Activated CD4-positive, alpha-beta T cell treated with anti-CD3 and anti-CD28 coated beads, Interleukin-2, amount 10 ng/mL, durations not matched to agents 7 days and 5 days (primary cell): ENCODE data around the gene KISS1R. TPM values are rescaled to one million over a fixed set of nuclear protein-coding genes. Genes with fewer than 3 reads are reported as not detected.
A peak's percentile ranks its signal among the peaks of the same experiment; 100 is the strongest.

Experiments used
- CTCF ChIA-PET: fragments of 350-600 bp; sonication (Branson Sonifier 250); formaldehyde crosslinking; loops from one replicate; lab custom pipeline; 2021; ENCODE audit warnings: antibody characterized with exemption; lab: Charles Lee
- POLR2A ChIA-PET: fragments of 350-600 bp; sonication (Branson Sonifier 250); formaldehyde crosslinking; loops from one replicate; lab custom pipeline; 2021; ENCODE audit warnings: antibody characterized with exemption; lab: Charles Lee
- DNase-seq: peaks from one replicate; pipeline ENCODE4 v3.0.0-alpha.2; 2020
- H3K27ac Mint-ChIP-seq: one replicate; pipeline ENCODE4 v1.8.0; 2021; ENCODE audit warnings: mild to moderate bottlenecking, moderate library complexity, mixed read lengths
- H3K27me3 Mint-ChIP-seq: one replicate; pipeline ENCODE4 v1.8.0; 2021; ENCODE audit warnings: mixed read lengths
- H3K36me3 Mint-ChIP-seq: one replicate; pipeline ENCODE4 v1.8.0; 2021; ENCODE audit warnings: low read depth, mixed read lengths
- H3K4me1 Mint-ChIP-seq: one replicate; pipeline ENCODE4 v1.8.0; 2021; ENCODE audit warnings: mixed read lengths
- H3K4me3 Mint-ChIP-seq: one replicate; pipeline ENCODE4 v1.8.0; 2021; ENCODE audit warnings: mild to moderate bottlenecking, moderate library complexity, mixed read lengths
- H3K9me3 Mint-ChIP-seq: one replicate; pipeline ENCODE4 v1.8.0; 2021; ENCODE audit warnings: mixed read lengths
- total RNA-seq, 2 experiments: library from RNA; stranded (reverse); gene quantifications; one replicate each; pipeline ENCODE4 v1.2.3, GENCODE V29; 2021

Gene KISS1R
- total RNA-seq, 2 experiments from 2014 or later: 0.72 to 1.1 TPM

- peaks cover 60% of the 10 kb centered on the region for H3K4me1 Mint-ChIP-seq
- H3K27ac Mint-ChIP-seq: peak overlapping the region; percentile 99
- no peak overlapping the region for H3K4me3 Mint-ChIP-seq
Observed at GRCh38 chr19:907183-907853, 9.8 kb upstream of the KISS1R start.

GRCh38 chr19:911197-912033, 5.7 kb upstream of the KISS1R start:
- Mint-ChIP-seq H3K36me3 (peaks cover 14% of the 10 kb centered on the region), H3K4me3 (peak overlapping the region; percentile 66), H3K4me1 (peaks cover 52% of the 10 kb centered on the region), H3K27me3 (no peaks in the 10 kb centered on the region), H3K27ac (peak overlapping the region; percentile 99), H3K9me3 (no peaks in the 10 kb centered on the region)
- DNase-seq: no peak
- POLR2A ChIA-PET: no interaction called here
- CTCF ChIA-PET: interaction anchor here (5.5 kb wide), 1 partner anchor 48 kb away, joined by 34 read pairs; no protein-coding TSS in a partner anchor

More at GRCh38 chr19:907183-907853, 9.8 kb upstream of the KISS1R start:
- Mint-ChIP-seq H3K36me3 (peaks cover 23% of the 10 kb centered on the region), H3K27me3 (no peaks in the 10 kb centered on the region), H3K9me3 (no peaks in the 10 kb centered on the region)
- CTCF ChIA-PET: interaction anchor here (0.8 to 5.5 kb wide), 8 partner anchors 10 to 62 kb away, joined by 3 to 34 read pairs (median 3); no protein-coding TSS in a partner anchor
- POLR2A ChIA-PET: no interaction called here
- DNase-seq: no peak

DNA sequence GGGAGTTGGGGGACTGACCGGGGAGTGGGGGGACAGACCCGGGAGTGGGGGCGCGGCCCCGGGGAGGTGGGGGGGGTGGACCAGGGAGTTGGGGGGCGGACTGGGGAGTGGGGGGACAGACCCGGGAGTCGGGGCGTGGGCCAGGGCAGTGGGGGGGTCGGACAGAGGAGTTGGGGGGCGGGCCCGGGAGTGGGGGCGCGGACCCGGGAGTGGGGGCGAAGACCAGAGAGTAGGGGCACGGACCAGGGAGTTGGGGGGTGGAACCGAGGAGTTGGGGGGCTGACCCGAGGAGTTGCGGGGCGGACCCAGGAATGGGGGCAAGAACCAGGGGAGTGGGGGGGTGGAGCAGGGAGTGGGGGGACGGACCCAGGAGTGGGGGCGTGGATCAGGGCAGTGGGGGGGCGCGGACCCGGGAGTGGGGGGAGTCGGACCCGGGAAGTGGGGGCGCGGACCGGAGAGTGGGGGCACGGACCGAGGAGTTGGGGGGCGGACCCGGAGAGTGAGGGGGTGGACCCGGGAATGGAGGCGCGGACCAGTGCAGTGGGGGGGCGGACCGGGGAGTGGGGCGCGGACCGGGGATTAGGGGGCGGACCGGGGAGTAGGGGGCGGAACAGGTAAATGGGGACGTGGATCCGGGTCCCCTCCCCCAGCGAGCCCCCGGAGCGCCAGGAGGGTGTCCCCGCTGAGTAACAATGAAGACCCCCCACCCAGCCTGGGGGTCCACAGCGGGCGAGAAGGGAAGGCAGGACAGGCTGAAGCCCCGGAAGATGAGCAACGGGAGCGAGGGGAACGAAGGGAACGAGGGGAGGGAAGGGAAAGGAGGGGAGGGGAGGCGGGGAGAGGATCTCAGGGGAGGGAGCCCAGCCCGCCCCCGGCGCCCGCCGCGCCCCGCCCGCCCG, 4.7 kb upstream of the KISS1R start:
- H3K27ac Mint-ChIP-seq: peak overlapping the region; percentile 86
- peaks cover 42% of the 10 kb centered on the region for H3K4me1 Mint-ChIP-seq
- peaks cover 11% of the 10 kb centered on the region for H3K36me3 Mint-ChIP-seq
- ChIA-PET CTCF (no interaction called here), POLR2A (no interaction called here)
- peaks cover 1% of the 10 kb centered on the region for H3K27me3 Mint-ChIP-seq
- DNase-seq: no peak
- no peaks in the 10 kb centered on the region for H3K9me3 Mint-ChIP-seq
- peak overlapping the region; percentile 83 for H3K4me3 Mint-ChIP-seq

- H3K36me3 Mint-ChIP-seq: peaks cover 11% of the 10 kb centered on the region
- peaks cover 4% of the 10 kb centered on the region for H3K27me3 Mint-ChIP-seq
- peak within 1 kb of the TSS; percentile 93 for H3K27ac Mint-ChIP-seq
- no peaks in the 10 kb centered on the region for H3K9me3 Mint-ChIP-seq
- peaks cover 37% of the 10 kb centered on the region for H3K4me1 Mint-ChIP-seq
- DNase-seq: peak; percentile 84
- CTCF ChIA-PET: interaction anchor here (0.7 to 2.1 kb wide), 2 partner anchors 18 to 49 kb away, joined by 3 to 12 read pairs; no protein-coding TSS in a partner anchor
- H3K4me3 Mint-ChIP-seq: peak within 1 kb of the TSS; percentile 83
- POLR2A ChIA-PET: no interaction called here
Observed at GRCh38 chr19:913080-913748, 3.9 kb upstream of the KISS1R start, which contains the start of gene R3HDM4. Gene R3HDM4, minus strand, starts transcription at chr19:913219. Its CDS starts 62 bp downstream, at chr19:913157.

- H3K4me3 Mint-ChIP-seq: no peak overlapping the region
- no peak for DNase-seq
- ChIA-PET POLR2A (no interaction called here), CTCF (interaction anchor here (1.6 kb wide), 1 partner anchor 53 kb away, joined by 6 read pairs; no protein-coding TSS in a partner anchor)
- H3K9me3 Mint-ChIP-seq: no peaks in the 10 kb centered on the region
- H3K4me1 Mint-ChIP-seq: peaks cover 27% of the 10 kb centered on the region
- H3K27me3 Mint-ChIP-seq: peaks cover 4% of the 10 kb centered on the region
- H3K36me3 Mint-ChIP-seq: no peaks in the 10 kb centered on the region
- no peak overlapping the region for H3K27ac Mint-ChIP-seq
Observed at GRCh38 chr19:916645-917322, 349 bp upstream of the KISS1R start.

DNA sequence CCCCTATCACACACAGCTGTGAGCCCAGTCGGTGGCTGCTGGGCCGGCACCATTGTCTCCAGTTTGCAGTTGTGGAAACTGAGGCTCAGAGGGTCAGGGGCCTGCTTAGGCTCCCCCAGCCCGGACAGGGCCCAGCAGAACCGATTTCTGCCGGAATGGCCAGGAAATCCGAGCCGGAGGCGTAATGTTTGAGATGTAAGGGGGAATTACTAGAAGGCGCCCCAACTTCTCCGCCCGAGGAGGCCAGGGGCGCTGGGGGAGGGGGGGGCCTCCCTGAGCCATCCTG, 962 bp downstream of the KISS1R start:
- Mint-ChIP-seq H3K4me1 (peaks cover 30% of the 10 kb centered on the region), H3K4me3 (peak overlapping the region; percentile 62)
- DNase-seq: no peak

GRCh38 chr19:918481-919198, 1.5 kb downstream of the KISS1R start:
- Mint-ChIP-seq H3K27me3 (peaks cover 4% of the 10 kb centered on the region), H3K4me1 (peaks cover 30% of the 10 kb centered on the region), H3K36me3 (no peaks in the 10 kb centered on the region), H3K27ac (no peak overlapping the region), H3K9me3 (no peaks in the 10 kb centered on the region), H3K4me3 (no peak overlapping the region)
- POLR2A ChIA-PET: no interaction called here
- CTCF ChIA-PET: interaction anchor here (1.1 to 4.4 kb wide), 3 partner anchors 55 to 408 kb away, joined by 3 to 28 read pairs (median 3); no protein-coding TSS in a partner anchor
- peak; percentile 22 for DNase-seq

More for the DNA sequence above, 962 bp downstream of the KISS1R start:
- ChIA-PET CTCF (interaction anchor here (1.1 to 4.4 kb wide), 2 partner anchors 55 to 148 kb away, joined by 3 to 28 read pairs; no protein-coding TSS in a partner anchor), POLR2A (no interaction called here)
- no peaks in the 10 kb centered on the region for H3K36me3 Mint-ChIP-seq
- peaks cover 4% of the 10 kb centered on the region for H3K27me3 Mint-ChIP-seq
- H3K9me3 Mint-ChIP-seq: no peaks in the 10 kb centered on the region
- no peak overlapping the region for H3K27ac Mint-ChIP-seq

DNA sequence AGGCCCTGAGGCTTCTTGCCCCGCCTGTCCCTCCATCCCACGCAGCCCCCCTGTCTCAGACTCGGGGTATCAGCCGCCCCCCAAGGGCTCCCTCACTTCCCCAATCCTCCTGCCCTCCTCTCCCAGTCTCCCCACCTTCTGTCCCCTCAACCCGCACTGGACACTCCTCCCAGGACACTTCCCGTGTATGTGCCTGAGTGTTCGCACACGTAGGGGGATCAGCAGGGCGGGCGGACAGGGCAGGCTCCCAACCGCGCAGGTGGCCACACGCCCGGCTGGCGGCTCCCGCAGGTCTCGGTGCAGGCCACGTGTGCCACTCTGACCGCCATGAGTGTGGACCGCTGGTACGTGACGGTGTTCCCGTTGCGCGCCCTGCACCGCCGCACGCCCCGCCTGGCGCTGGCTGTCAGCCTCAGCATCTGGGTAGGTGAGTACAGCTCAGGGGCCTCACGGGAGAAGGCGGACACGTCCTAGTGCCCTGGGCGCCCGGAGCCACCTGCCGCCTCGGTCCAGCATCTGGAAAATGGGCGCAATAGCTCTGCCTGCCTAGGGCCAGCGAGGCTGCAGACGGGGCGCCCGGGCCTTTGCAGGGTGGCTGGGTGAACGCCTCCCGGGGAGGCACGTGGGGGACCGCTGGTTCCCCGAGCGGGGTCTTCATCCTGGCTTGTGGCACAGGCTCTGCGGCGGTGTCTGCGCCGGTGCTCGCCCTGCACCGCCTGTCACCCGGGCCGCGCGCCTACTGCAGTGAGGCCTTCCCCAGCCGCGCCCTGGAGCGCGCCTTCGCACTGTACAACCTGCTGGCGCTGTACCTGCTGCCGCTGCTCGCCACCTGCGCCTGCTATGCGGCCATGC, 2.3 kb downstream of the KISS1R start:
- Mint-ChIP-seq H3K9me3 (no peaks in the 10 kb centered on the region), H3K4me1 (peaks cover 34% of the 10 kb centered on the region), H3K27ac (no peak overlapping the region), H3K27me3 (peaks cover 4% of the 10 kb centered on the region), H3K4me3 (peak overlapping the region; percentile 10), H3K36me3 (no peaks in the 10 kb centered on the region)
- ChIA-PET POLR2A (no interaction called here), CTCF (interaction anchor here (1.1 to 4.4 kb wide), 3 partner anchors 56 to 409 kb away, joined by 3 to 28 read pairs (median 3); no protein-coding TSS in a partner anchor)
- no peak for DNase-seq

DNA sequence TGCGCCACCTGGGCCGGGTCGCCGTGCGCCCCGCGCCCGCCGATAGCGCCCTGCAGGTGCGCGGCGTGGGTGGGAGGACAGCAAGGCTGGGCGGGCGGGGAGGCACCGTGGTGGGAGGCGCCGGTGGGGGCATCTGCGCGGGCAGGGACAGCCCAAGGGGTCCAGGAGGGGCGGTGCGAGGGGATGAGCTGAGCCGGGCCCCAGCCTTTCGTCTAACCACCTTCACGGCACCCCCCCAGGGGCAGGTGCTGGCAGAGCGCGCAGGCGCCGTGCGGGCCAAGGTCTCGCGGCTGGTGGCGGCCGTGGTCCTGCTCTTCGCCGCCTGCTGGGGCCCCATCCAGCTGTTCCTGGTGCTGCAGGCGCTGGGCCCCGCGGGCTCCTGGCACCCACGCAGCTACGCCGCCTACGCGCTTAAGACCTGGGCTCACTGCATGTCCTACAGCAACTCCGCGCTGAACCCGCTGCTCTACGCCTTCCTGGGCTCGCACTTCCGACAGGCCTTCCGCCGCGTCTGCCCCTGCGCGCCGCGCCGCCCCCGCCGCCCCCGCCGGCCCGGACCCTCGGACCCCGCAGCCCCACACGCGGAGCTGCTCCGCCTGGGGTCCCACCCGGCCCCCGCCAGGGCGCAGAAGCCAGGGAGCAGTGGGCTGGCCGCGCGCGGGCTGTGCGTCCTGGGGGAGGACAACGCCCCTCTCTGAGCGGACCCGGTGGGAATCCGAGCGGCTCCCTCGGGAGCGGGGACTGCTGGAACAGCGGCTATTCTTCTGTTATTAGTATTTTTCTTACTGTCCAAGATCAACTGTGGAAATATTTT, 3.1 kb downstream of the KISS1R start:
- H3K36me3 Mint-ChIP-seq: no peaks in the 10 kb centered on the region
- H3K9me3 Mint-ChIP-seq: no peaks in the 10 kb centered on the region
- ChIA-PET POLR2A (no interaction called here), CTCF (interaction anchor here (0.7 to 4.4 kb wide), 5 partner anchors 35 to 77 kb away, joined by 3 to 28 read pairs (median 4); partner anchors contain the start of gene WDR18)
- peaks cover 4% of the 10 kb centered on the region for H3K27me3 Mint-ChIP-seq
- peaks cover 30% of the 10 kb centered on the region for H3K4me1 Mint-ChIP-seq
- peak overlapping the region; percentile 64 for H3K4me3 Mint-ChIP-seq
- peak; percentile 51 for DNase-seq
- H3K27ac Mint-ChIP-seq: no peak overlapping the region
